Stimulated activated naive CD8-positive, alpha-beta T cell treated with anti-CD3 and anti-CD28 coated beads, Interleukin-15, amount 100 ng/mL, for 72 hours (primary cell): ENCODE measurements around the gene OR5H14.
"Not testable (repeated sequence)": the region's sequence is repeated elsewhere in the genome, so short reads cannot be mapped to it uniquely, and the experiment has no call there.

Experiments used
- ATAC-seq: fragments of 150-1000 bp; cut with Tn5 transposase; 2 replicates; pipeline ENCODE4 v1.10.0; 2021; ENCODE audit warnings: mild to moderate bottlenecking, moderate library complexity
- DNase-seq, 2 donors: peaks; one replicate each; pipeline ENCODE4 v3.0.0; 2021 to 2022
- H3K27ac Mint-ChIP-seq, 2 donors: one replicate each; pipeline ENCODE4 v1.8.0; 2022; ENCODE audit warnings: mild to moderate bottlenecking in 2 of 2, mixed read lengths in 2 of 2, moderate library complexity in 2 of 2
- H3K27me3 Mint-ChIP-seq: one replicate; pipeline ENCODE4 v1.8.0; 2022; ENCODE audit warnings: mixed read lengths
- H3K4me1 Mint-ChIP-seq: one replicate; pipeline ENCODE4 v1.8.0; 2022; ENCODE audit warnings: mild to moderate bottlenecking, mixed read lengths
- H3K4me3 Mint-ChIP-seq, 2 donors: one replicate each; pipeline ENCODE4 v1.8.0; 2022; ENCODE audit warnings: mild to moderate bottlenecking in 2 of 2, mixed read lengths in 2 of 2, moderate library complexity in 1 of 2
- H3K9me3 Mint-ChIP-seq, 2 donors: one replicate each; pipeline ENCODE4 v1.8.0; 2022; ENCODE audit warnings: mixed read lengths in 2 of 2

Gene OR5H14

DNA sequence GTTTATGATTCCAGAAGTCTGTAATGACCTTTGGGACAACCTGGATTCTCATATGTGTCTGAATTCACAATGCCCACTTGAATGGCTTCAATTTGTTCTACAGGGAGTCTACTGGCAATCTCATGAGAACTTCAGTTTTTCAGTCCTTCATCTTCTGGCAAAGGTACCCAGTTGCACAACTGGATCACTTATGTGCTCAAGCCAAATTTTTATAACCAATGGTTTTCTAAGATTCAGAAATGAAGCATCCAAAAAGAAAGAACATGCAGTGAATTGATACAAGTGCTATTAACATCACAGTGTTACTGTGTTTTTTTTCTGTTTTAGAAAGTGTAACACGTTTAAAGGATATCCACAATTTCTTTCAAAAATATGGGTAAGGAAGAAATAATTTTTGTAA lies at the start of gene OR5H14:
Gene OR5H14 (plus strand): TSS at position 301 of the 400 bp plus-strand sequence. CDS start 1,907 bp downstream, outside the sequence.
- Mint-ChIP-seq H3K4me3 (no peak within 1 kb of the TSS), H3K27me3 (peaks cover 8% of the 10 kb centered on the region), H3K27ac (peak within 1 kb of the TSS in 1 of 2 donors; percentile 80), H3K9me3 (peaks cover 1 to 4% of the 10 kb centered on the region in 2 donors), H3K4me1 (no peaks in the 10 kb centered on the region)
- ATAC-seq, result no peak
- no peak for DNase-seq

DNA sequence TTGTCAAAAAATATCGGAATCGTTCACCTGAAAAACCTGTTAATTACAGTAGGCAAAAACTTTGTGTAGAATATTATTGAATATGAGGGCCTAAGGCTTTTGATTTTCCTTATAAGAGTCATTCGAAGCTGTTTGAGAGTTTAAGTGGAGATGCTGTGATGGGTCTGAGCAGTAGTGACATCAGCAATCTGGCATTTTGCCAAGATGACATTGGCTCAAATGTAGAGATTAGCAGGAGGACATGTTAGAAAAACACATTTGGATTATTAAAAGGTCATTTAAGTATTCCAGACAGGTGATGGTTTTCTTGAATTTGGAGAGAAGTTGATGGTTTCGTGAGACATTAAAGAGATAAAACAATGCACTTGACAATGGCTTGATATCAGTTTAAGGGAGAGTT lies 47.4 kb upstream of the OR5H14 start:
- Mint-ChIP-seq H3K4me1 (no peaks in the 10 kb centered on the region), H3K27ac (no peak overlapping the region), H3K27me3 (no peaks in the 10 kb centered on the region), H3K9me3 (peaks cover 0 to 4% of the 10 kb centered on the region in 2 donors), H3K4me3 (no peak overlapping the region)
- no peak for ATAC-seq
- DNase-seq, result no peak

DNA sequence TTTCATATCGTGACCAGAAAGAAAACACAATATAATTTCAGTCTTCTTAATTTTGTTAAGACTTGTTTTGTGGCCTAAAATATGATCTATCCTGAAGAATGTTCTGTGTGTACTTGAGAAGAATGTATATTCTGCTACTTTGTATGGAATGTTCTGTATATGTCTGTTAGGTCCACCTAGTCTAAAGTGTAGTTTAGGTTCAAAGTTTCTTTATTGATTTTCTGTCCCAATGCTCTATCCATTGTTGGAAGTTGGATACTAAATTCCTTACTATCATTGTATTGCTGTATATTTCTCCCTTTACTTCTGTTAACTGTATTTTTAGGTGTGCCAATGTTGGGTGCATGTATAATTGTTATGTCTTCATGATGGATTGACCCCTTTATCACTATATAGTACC lies 39.1 kb upstream of the OR5H14 start:
- H3K9me3 Mint-ChIP-seq, result peaks cover 0 to 5% of the 10 kb centered on the region in 2 donors
- H3K27me3 Mint-ChIP-seq, result no peaks in the 10 kb centered on the region
- no peak for DNase-seq
- ATAC-seq, result no peak
- no peaks in the 10 kb centered on the region for H3K4me1 Mint-ChIP-seq
- no peak overlapping the region for H3K27ac Mint-ChIP-seq
- H3K4me3 Mint-ChIP-seq, result no peak overlapping the region

DNA sequence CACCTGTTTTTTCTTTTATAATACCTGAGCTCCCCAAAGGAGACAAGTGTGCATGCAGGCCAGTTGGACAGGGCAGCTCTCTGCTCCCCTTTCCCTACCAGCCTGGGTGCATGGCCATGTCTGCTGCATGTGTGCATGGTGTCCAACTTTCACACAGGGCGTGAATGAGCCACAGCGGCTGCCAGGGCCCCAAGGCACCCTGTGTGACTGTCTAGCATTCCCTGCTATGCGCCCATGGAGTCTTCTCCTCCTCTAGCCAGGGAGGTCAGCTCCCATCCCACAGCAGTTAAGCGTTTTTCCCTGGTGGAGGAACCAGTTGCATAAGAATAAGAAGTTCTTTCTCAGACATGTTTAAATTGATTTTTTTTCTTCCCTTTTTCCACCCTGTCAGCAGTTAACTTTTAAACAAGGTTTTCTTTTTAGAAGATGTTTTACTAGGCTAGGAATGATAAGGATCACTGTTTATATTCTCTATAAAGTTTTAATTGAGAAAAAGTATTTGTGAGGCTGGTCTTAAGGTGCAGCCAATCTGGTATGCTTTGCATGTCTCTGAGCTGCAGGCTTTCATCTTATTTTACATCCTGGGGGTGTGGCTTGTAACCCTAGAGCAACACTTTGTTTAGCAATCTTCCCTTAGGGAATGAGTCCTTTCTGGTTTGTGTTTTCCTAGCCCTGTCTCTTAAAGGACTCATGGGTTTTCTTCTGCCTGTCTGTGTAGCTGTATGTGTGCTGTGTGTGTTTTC lies 37.3 kb upstream of the OR5H14 start:
- no peaks in the 10 kb centered on the region for H3K4me1 Mint-ChIP-seq
- no peak for ATAC-seq
- H3K4me3 Mint-ChIP-seq, result no peak overlapping the region
- peak overlapping the region in 1 of 2 donors; percentile 37 for H3K27ac Mint-ChIP-seq
- no peaks in the 10 kb centered on the region for H3K27me3 Mint-ChIP-seq
- H3K9me3 Mint-ChIP-seq, result peaks cover 0 to 5% of the 10 kb centered on the region in 2 donors
- no peak for DNase-seq

DNA sequence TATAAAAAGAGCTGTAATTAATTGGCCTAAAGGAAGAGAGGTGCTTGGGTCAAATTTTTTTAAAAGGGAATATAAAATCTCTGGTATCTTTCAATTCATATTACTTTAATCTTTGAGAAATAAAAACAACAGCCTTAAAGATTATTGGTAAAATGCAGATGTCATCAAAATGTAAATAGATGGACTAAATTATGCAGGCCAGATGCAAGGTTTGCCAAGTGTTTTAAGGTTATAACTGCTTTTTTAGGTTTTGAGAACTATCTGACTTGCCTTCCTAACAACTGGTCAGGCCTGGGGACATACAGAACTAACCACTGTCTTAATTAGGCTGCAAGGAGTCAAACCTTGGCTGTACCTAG lies 36.8 kb upstream of the OR5H14 start:
- no peaks in the 10 kb centered on the region for H3K4me1 Mint-ChIP-seq
- H3K9me3 Mint-ChIP-seq, result peaks cover 0 to 5% of the 10 kb centered on the region in 2 donors
- ATAC-seq (no peak), DNase-seq (no peak)
- no peaks in the 10 kb centered on the region for H3K27me3 Mint-ChIP-seq
- H3K27ac Mint-ChIP-seq, result peak overlapping the region in 1 of 2 donors; percentile 37
- no peak overlapping the region for H3K4me3 Mint-ChIP-seq

DNA sequence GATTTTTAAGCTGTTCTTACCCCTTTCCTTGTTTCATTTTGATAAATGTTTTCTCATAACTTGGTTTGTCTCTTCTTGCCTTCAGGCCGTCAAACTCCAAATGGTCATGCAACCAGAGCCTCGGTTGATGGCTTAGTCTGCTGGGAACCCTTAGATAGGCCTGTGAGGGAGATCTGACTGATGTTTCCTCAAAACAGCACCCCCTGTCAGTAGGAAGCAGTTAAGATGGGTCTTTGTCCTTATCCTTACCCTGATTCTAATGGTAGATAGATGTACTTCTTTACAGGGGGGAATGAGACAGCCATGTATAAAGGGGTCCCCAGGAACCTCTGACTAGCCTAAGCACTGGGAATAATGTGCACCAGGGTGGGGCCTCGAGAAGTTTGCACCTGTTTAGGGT lies 33.0 kb upstream of the OR5H14 start:
- DNase-seq (no peak), ATAC-seq (no peak)
- Mint-ChIP-seq H3K4me1 (no peaks in the 10 kb centered on the region), H3K27me3 (no peaks in the 10 kb centered on the region), H3K9me3 (peaks cover 0 to 5% of the 10 kb centered on the region in 2 donors), H3K27ac (no peak overlapping the region), H3K4me3 (no peak overlapping the region)

DNA sequence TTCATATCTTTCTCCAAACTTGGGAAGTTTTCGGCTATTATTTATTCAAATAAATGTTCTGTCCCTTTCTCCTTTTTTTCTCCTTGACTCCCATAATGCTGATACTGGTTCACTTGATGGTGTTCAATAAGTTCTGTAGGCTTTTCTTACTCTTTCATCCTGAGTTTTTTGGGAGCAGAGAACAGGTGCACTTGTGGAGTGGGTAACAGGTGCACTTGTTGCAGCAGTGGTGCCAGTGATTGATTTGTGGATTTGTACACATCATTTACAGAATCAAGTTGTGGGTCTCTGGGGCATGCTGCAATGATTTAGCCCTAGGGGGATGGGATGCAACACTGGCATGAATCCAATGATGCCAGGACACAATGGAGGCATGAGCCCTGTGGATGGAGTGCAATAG lies 31.6 kb upstream of the OR5H14 start:
- ATAC-seq, result no peak
- H3K4me3 Mint-ChIP-seq, result no peak overlapping the region
- H3K9me3 Mint-ChIP-seq, result no peaks in the 10 kb centered on the region

DNA sequence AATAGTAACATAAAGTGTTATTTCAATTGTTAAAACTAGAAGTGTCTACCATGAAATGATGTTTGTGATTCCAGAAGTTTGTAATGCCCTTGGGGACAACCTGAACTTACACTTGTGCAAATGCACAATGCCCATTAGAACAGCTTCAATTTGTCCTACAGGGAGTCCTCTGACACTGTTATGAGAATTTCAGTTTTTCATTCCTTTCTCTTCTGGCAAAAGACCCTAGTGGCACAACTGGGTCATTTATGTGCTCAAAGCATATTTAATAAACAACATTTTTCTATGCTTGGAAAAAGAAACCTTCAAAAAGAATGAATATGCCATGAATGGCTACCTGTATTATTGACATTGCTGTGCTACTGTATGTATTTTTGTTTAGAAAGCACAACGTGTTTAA lies 16.9 kb upstream of the OR5H14 start, which contains the start of gene OR5H1:
Gene OR5H1 (plus strand): TSS at position 301 of the 400 bp plus-strand sequence. CDS start 1,977 bp downstream, outside the sequence.
- Mint-ChIP-seq H3K27me3 (no peaks in the 10 kb centered on the region), H3K9me3 (no peaks in the 10 kb centered on the region), H3K4me3 (no peak within 1 kb of the TSS), H3K4me1 (no peaks in the 10 kb centered on the region), H3K27ac (no peak within 1 kb of the TSS)
- no peak for DNase-seq
- no peak for ATAC-seq

More for the DNA sequence above, 31.6 kb upstream of the OR5H14 start:
- no peak for DNase-seq
- no peak overlapping the region for H3K27ac Mint-ChIP-seq
- no peaks in the 10 kb centered on the region for H3K27me3 Mint-ChIP-seq
- no peaks in the 10 kb centered on the region for H3K4me1 Mint-ChIP-seq

DNA sequence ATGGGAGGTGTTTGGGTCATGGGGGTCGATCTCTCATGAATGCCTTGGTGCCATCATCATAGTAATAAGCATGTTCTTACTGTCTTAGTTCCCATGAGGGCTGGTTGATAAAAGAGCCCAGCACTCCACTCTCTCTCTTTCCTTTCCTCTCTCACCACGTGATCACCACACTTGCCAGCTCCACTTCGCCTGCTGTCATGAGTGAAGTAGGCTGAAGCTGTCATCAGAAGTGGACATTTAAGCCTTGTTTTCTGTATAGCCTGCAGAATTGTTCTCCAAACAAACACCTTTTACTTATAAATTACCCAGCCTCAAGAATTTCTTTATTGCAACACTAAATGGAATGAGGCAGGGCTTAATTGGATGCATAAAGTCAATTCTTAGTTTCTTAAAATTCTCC lies 10.6 kb upstream of the OR5H14 start:
- Mint-ChIP-seq H3K27ac (no peak overlapping the region), H3K4me3 (no peak overlapping the region), H3K27me3 (no peaks in the 10 kb centered on the region), H3K9me3 (no peaks in the 10 kb centered on the region), H3K4me1 (no peaks in the 10 kb centered on the region)
- ATAC-seq (no peak), DNase-seq (no peak)

DNA sequence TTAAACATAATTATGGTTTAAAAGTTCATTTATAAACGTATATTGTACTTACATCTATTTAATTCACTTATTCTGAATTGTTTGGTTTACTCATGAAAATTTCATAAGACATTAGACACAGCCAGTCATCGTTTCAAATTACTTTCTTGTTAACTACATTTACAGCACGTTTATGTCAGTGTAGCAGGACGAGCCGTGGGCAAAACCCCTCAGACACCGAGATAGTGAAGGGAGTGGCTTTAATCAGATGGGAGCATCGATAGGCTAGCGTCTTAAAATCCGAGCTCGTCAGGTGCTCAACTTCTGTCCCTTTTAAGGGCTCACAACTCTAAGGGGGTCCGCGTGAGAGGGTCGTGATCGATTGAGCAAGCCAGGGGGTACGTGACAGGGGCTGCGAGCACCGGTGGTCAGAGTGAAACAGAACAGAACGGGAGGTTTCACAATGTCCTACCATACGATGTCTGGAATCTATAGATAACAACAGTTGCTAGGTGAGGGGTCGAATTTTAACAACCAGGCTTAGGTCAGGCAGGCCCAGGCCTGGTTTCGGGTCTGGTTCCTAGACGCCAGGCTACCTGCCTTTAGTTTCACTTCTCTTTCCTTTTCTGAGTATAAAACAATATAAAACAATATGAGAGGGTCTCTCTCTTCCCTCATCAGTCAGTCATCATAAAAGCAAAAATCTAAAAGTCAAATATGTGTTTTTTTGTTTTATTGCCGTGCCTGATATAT lies 9.3 kb upstream of the OR5H14 start:
- H3K27me3 Mint-ChIP-seq, H3K9me3 Mint-ChIP-seq, ATAC-seq, DNase-seq, H3K4me3 Mint-ChIP-seq, H3K27ac Mint-ChIP-seq, H3K4me1 Mint-ChIP-seq: not testable (repeated sequence)

DNA sequence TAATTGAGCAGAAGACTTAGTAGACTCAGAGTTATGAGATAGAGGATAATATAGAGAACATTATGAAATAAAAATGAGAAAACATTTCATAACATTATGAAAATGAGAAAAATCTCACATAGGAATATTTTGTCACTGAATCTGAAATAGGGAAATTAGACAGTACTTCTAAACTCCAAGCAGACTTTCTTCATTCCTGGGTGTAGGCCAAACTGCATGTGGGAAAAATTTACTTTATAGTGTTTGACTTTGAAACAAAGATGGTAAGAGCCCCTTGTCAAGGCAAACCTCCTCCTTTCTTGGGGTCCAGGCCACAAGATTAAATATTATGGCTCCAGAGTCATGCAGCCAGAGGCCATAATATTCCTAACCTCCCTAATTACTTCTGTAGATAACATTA lies 6.7 kb upstream of the OR5H14 start:
- ATAC-seq, result no peak
- Mint-ChIP-seq H3K4me3 (no peak overlapping the region), H3K4me1 (no peaks in the 10 kb centered on the region), H3K27ac (no peak overlapping the region), H3K9me3 (no peaks in the 10 kb centered on the region), H3K27me3 (peaks cover 5% of the 10 kb centered on the region)
- DNase-seq, result no peak

DNA sequence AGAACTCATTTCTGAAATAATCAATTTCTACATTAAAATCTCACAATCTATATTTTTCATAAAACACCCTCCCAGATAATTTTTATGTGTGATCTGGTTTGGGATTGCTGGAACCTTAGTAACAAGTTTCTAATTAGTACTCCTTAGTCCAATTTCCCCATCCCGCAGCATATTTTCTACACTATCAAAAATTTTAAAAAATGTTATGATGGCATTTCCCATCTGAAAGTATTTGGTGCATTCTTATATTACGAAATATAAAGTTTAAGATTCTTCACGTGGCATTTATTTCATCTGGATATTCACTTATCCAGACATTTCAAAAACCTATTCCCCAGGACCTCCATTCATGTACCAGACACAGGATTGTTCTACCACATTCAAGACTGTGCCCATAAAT lies 1.5 kb downstream of the OR5H14 start:
- DNase-seq, result no peak
- H3K27me3 Mint-ChIP-seq, result peaks cover 12% of the 10 kb centered on the region
- no peak overlapping the region for H3K27ac Mint-ChIP-seq
- H3K9me3 Mint-ChIP-seq, result peaks cover 4 to 7% of the 10 kb centered on the region in 2 donors
- H3K4me1 Mint-ChIP-seq, result no peaks in the 10 kb centered on the region
- ATAC-seq, result no peak
- no peak overlapping the region for H3K4me3 Mint-ChIP-seq

DNA sequence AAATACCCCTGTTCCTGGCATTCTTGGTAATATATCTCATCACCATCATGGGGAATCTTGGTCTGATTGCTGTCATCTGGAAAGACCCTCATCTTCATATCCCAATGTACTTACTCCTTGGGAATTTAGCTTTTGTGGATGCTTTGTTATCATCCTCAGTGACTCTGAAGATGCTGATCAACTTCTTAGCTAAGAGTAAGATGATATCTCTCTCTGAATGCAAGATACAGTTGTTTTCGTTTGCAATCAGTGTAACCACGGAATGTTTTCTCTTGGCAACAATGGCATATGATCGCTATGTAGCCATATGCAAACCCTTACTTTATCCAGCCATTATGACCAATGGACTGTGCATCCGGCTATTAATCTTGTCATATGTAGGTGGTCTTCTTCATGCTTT lies 2.2 kb downstream of the OR5H14 start:
- not testable (repeated sequence) for H3K4me1 Mint-ChIP-seq, H3K27me3 Mint-ChIP-seq, DNase-seq, H3K9me3 Mint-ChIP-seq, ATAC-seq, H3K27ac Mint-ChIP-seq, H3K4me3 Mint-ChIP-seq

DNA sequence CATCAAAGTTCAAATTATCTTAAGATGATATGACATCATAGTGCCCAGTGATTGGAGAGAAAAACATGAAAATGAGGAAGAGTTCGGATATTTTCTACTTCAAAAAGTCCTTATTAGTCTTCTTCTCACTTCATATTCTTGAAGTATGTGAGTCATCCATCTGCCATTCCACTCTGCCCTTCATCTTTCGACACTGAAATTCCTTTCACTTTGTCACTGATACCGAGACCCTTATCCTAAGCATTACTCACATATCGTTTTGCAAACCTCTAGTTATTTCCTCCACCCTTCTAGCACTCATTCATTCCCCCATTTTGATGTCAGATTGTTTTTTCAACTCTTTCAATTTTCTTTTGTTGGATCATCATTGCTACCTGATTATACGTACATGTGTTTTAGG lies 4.0 kb downstream of the OR5H14 start:
- Mint-ChIP-seq H3K9me3 (peaks cover 4 to 7% of the 10 kb centered on the region in 2 donors), H3K4me1 (no peaks in the 10 kb centered on the region), H3K27ac (no peak overlapping the region), H3K27me3 (peaks cover 6% of the 10 kb centered on the region), H3K4me3 (no peak overlapping the region)
- no peak for DNase-seq
- ATAC-seq, result no peak

DNA sequence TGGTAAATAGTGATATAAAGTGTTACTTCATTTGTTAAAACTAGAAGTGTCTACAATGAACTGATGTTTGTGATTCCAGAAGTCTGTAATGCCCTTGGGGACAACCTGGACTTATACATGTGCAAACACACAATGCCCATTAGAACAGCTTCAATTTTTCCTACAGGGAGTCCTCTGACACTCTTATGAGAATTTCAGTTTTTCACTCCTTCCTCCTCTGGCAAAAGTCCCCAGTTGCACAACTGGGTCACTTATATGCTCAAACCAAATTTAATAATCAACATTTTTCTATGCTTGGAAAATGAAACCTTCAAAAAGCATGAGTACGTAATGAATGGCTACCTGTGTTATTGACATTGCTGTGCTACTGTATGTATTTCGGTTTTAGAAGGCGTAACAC lies 19.1 kb downstream of the OR5H14 start, which contains the start of gene OR5H15:
Gene OR5H15 (plus strand): TSS at position 301 of the 400 bp plus-strand sequence. CDS start 2,004 bp downstream, outside the sequence.
- Mint-ChIP-seq H3K4me1 (no peaks in the 10 kb centered on the region), H3K27ac (no peak within 1 kb of the TSS), H3K4me3 (no peak within 1 kb of the TSS), H3K27me3 (peaks cover 8% of the 10 kb centered on the region), H3K9me3 (no peaks in the 10 kb centered on the region)
- ATAC-seq (no peak), DNase-seq (no peak)

DNA sequence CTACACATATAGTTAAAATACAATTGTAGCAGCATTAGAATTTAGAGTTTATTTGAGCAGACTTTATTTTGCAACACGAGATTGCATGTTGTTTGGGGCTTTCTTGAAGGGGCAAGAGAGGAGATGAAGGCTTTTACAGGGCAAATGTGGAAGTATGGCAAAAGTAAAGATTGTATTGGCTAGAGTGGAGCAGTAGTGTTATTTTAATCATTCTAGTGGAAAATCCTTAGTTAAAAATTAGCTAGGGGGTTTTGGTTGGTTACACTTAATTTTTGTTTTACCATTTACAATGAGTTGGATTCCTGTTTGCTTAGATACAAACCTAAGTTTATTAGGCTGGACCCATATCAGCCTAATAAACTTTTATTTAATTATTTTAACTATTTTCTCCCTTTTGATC lies 23.8 kb downstream of the OR5H14 start:
- H3K9me3 Mint-ChIP-seq, result peaks cover 0 to 6% of the 10 kb centered on the region in 2 donors

More for the DNA sequence above, 23.8 kb downstream of the OR5H14 start:
- no peaks in the 10 kb centered on the region for H3K27me3 Mint-ChIP-seq
- H3K27ac Mint-ChIP-seq, result no peak overlapping the region
- no peak for DNase-seq
- no peak overlapping the region for H3K4me3 Mint-ChIP-seq
- no peak for ATAC-seq
- H3K4me1 Mint-ChIP-seq, result no peaks in the 10 kb centered on the region
